HG03108 (cell line): ENCODE data around the gene CAT.

Source experiments
- ATAC-seq: cut with Tn5 transposase; IDR thresholded peaks from one replicate; pipeline ENCODE4 v1.9.1; 2021; ENCODE audit warnings: moderate library complexity; ENCODE audit not compliant: unreplicated experiment

Gene CAT

DNA sequence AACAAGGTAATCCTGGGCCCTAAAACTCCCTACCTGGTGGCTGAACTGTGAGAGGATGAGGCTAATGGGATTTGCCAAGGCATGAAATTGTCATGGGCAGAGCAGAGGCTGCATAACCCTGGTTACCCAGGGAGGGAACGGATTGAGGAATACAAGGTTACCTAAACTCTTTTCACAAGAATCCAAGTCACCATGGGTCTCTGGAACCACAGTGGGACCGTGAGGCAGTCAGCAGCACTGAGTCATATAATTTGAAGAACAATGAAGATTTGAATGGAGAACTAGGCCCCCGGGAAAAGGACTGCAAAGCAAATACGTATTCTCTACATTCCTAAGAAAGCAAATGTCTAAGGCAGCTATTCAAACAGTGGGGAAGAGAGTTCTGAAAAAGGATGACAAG is 19.8 kb downstream of the CAT start:
- no peak for ATAC-seq

DNA sequence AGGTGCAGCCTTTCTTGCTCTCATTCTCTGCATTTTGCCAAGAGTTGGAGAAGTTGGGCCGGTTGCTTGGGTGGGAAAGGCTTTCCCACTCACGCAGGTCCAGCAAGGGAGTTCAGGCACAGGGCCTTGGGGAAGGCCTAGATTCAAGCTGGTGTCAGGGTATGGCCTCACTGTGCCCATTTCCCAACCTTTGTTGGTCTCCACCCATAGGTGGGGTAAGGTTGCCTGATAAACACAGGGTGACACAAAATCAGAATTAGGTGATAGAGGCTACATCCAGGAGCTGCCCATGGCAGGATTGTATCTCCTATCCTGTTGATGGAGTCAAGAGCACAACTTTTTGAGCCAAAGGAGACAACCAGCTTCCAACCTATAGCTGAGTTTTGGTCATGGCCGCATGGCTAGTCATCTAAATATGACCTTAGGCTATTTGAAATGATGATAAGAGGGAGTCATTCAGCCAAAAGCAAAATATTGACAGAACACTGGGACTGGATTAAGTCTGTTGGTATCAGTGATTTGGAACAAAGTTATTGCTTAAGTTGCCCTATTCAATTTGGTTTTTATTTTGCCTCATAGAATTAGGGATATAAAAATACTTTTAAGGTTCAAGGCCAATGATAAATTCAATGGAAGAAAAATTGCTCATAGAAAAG is 20.9 kb downstream of the CAT start:
- no peak for ATAC-seq

DNA sequence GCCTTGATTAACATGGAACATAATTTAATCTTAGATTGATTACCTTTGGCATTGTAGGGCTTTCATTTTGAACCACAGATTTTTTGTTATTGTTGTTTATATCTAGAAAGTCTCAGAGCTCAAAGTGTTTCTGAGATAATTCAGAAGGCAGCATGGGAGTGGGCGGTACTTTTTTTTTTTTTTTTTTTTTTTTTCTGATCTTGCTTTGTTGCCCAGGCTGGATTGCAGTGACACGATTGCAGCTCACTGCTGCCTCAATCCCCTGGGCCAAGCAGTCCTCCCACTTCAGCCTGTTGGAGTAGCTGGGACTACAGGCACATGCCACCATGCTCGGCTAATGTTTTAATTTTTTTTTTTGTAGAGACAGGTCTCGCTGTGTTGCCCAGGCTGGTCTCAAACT is 21.5 kb downstream of the CAT start:
- no peak for ATAC-seq

DNA sequence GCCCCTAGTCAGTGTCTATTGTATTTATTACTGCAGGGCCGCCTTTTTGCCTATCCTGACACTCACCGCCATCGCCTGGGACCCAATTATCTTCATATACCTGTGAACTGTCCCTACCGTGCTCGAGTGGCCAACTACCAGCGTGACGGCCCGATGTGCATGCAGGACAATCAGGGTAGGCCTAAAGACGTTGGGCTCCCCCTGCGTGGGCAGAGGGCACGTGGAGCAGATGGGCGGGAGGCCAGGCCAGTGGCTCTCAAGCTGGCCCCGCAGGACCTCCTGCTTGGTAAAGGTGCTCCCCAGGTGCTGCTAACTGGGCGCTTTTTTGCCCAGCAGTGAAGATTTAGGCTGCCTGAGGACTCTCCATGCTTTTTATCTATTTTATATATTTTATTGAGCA is 22.5 kb downstream of the CAT start:
- no peak for ATAC-seq

DNA sequence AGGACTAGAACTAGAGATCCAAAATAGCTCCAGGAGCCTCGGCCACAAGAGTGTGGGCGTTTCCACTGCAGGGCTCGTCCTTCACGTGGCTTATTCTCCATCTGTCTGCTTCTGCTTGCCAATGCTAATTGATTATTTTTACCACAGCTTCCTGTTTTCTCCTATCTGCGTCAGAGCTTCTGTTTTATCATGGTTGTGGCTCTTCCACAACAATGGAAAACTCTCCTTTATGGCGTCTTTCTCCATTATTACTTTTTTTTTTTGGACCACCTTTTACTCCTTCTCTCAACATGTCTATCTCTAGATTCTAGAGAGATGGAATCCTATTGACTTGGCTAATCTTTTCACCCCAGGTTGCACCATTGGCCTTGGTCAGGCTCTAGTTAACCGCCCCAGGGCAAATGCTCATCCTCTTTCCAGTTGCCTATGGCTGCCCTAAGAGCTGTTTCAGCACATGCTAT is 25.9 kb downstream of the CAT start:
- no peak for ATAC-seq

DNA sequence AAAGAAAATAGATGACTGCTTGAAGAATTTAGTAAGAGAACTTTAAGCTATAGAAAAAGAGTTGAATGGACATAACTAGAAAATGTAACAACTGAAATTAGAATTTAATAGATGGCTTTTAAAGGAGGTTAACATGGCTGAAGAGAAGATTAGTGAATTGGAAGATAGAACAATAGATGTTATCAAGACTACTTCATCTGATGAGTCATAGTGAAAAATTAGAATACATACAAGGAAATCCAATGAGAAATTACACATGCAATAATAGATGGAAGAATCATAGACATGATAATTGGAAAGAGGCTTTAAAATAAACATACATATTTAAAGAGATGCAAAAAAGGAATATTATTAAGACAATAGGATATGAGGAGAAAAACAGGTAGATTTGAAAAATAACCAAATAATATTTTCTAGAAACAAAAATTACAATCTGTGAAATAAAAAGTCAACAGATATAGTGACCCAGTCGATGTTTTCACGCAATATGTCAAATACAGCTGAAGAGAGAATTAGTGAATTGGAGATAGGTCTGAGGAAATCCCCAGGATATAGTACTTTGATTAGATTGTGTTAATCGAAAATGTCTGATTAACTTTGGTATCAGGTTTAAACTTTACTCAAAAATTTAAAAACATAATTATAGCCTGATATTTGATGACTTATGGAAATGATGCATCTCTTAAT is 28.2 kb downstream of the CAT start:
- no peak for ATAC-seq

DNA sequence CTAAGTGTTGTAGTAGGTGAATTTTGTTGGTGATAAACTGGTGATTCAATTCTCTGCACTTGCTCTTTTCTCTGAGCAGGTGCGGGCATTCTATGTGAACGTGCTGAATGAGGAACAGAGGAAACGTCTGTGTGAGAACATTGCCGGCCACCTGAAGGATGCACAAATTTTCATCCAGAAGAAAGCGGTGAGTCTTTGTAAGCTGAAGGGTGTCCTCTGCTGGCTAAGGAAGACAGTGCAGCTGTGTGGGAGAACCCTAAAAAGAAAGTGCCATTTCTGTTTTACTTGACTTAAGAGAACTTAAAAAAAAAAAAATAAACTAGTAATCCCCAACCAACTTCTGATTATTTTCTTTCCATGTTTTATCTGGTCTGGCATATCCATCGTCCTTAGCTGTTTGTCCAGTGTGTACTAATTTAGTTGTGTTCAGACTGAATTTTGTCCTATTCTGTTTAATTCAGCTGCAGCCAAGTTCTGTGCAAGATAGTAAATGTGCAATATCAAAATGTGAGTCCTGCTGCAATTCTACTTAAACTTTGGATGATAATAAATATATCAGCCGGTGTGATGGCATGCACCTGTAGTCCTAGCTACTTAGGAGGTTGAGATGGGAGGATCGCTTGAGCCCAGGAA is 29.6 kb downstream of the CAT start:
- no peak for ATAC-seq

DNA sequence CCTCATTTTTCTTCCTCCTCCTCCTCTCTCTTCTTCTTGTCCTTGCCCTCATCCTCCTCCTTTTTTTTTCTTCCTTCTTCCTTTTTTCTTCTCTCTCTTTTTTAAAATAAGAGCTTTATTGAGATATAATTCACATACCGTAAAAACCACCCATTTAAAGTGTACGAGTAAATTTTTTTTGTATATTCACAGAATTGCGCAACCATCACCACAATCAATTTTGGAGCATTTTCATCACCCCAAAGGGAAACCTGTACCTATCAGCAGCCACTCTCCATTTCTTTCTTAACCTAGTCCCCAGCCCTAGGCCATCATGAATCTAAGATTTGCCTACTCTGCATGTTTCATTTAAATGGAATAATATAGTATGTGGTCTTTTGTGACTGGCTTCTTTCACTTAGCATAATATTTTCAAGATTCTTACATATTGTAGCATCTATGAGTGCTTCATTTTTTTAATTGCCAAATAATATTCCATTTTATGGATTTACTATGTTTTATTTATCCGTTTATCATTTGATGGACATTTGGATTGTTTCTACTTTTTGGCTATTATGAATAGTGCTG is 35.0 kb downstream of the CAT start:
- no peak for ATAC-seq

DNA sequence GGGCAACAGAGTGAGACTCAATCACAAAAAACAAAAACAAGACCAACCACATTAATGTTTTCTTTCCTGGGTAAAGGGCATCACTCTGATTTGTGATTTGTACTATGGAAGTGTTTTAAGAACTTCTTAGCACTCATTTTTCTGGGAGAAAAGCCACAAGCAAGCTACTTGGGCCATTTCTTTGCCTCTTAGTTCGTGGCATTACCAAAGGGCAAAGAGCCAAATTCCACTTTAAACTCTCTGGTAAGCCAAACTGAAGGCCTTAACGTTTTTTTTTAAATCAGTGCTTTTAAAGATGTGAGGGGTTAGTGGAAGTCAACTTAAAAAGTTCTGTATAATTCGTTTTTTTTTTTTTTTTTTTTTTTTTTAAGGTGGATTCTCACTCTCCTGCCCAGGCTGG is 36.9 kb downstream of the CAT start:
- ATAC-seq = no peak

DNA sequence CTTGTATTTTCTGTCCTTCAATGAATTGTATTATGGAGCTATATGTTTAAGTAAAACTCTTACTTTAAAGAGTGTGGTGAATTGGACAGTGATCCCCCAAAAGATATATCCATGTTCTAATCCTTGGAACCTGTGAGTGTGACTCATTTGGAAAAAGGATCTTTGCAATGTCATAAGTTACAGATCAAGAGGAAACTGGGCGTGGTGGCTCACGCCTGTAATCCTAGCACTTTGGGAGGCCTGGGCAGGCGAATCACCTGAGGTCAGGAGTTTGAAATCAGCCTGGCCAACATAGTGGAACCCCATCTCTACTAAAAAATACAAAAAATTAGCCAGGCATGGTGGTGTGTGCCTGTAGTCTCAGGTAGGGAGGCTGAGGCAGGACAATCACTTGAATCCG is 38.1 kb downstream of the CAT start:
- ATAC-seq = no peak

DNA sequence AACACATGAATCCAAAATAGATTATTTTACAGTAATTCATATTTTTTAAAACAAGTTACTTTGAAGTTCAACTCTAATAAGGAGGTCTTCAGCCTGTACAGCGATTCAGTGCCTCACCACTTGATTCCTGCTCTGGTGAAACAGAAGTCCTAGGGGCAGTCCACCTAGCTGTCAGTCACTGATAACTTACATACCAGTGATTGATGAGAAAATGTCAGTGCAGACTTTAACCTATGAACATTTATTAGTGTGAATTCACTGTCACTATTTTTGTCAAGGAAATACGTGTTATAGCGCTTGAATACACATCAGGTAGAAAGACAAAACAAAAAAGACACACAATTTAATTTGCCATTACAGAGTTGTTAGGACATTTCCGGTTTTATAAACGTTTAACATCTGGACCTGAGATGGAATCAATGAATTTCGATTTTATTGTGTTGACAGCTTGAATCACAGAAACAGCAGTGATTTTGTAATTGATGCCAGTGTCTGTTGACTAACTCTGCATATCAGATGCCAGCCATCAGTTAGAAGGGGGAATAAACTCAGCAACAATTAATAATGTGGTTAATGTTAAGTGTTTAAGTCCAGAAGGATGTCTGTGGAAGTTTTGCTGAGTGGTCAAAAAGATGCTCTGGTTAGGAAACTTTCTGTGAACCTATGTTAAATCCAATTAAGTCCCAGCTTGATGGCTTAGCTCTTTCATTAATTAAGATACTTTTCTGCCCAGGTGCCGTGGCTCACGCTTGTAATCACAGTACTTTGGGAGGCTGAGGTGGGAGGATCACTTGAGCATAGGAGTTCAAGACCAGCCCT is 40.3 kb downstream of the CAT start:
- ATAC-seq = no peak

DNA sequence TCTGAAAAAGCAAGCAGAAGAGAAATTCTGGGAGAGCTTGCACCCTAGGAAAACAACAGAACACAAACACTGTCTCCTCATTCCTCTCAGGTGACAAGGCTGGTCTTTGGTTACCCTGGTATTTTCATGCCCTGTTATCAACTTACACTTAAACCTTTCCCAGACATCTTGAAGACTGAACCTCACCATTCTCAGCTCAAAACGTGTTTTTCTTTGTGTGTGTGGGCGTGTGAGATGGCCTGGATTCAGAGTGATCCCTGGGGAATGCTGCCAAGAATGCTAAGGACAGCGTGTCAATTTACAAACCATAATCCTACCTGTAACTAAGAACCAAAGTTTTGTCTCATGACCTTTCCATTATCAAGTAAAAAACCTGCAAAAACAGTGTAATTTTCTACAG is 41.6 kb downstream of the CAT start:
- no peak for ATAC-seq

DNA sequence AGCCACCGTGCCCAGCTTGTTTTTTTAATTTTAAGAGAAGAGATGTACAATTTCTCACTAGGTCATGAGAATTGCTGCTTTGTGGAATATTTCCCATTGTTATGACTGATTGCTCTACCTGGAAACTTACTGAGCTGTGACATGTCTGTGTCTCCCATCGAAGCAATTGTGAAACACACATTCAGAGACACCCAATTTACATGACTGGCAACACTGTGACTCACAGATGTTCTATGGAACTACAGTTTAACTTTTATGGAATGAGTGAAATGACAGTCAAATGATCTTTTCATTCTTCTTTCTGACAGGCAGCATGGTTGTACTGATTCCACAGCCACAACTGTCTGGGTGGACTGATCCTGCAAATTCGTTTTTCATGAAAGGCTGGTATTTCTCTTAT is 42.6 kb downstream of the CAT start:
- no peak for ATAC-seq

DNA sequence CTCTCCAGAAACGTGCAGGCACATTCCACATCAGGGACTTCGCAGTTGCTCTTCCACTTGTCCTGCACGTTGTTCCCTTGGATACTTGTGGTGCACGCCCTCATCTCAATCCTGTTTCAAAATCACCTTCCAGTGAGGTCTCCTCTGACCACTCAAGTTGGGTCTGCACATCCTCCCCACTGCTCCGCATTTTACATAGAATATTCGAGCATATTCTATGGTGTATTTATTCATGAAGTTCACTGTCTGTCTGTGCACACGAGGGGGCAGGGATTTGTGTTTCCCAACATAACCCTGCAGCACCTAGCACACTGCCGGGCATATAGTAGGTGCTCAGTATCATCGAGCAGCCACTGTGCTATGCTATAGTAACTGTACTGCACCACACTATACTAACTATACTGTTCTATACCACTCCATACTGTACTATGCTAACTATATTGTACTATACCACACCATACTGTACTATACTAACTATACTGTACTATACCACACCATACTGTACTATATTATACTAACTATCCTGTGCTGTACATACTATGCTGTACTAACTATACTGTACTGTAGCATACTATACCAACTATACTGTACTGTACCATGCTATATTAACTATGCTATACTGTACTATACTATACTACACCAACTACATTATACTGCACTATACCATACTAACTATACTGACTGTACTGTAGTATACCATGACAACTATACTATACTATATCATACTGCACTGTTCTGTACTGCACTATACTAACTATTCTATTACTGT is 44.6 kb downstream of the CAT start:
- ATAC-seq = no peak

DNA sequence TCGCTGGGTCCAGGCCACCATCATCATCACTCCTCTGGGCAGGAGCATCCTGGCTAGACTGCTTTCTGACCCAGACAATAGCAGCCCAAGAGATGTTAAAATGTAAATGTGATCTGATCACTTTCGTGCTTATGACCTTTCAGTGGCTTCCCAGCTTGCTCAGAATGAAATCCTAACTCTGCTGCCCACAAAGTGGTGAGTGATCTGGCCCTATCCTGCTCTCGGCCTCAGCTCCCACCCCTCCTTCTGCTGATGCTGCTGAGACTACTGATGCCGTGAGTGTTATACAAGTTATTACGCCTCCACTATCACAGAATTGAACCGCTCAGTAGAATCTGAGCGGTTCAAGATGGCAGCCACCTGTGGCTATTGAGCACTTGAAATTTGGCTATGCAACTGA is 48.7 kb downstream of the CAT start:
- ATAC-seq = no peak

DNA sequence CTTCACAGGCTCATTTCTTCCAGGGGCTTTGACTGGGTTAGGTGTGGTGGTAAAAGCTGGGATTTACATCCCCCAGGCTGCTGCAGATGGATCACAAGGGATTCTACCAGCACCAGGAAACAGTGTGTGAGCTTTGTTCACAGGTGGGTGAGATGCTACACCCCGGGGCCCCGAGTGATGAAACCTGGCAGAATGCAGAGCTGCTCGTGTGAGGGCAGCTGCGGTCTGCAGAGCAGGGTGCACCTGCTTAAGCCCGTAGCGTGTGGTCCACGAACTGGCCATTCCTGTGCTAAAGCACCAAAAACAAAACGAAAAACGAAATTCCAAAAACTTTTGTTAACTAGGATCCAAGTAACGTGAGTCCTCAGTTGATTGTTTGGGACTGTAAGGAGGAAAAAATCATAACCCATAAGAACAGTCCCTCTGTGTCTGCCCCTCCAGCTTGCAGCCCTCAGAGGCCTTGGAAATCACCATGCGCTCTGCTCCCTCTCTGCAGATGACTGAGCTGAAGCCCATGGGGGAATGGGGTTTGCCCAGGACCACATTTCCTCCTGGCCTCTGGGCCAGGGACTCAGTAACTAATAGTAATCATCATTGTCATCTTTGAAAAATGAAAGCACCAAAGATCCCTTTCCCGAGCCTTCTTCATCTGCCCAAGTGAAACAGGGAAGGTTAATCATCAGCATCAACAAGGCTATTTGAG is 50.3 kb downstream of the CAT start:
- ATAC-seq = no peak

DNA sequence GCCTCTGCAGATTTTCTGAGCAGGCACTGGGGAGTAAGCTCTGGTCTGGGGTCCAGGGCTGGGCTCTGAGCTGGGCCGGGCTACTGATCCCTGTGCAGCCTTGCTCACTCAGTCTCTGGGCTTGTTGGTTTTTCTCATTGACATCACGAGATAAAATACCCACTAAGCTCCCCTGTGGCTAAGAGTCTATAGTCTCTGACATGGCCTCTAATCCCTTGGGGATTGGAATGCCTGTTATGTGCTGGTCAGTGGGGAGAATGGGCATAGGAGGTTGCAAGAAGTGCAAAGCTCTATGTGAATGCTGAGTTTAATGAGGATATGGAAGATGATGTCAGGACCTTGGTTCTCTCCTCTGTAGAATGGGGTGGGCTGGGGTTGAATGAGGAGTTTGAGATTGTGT is 51.6 kb downstream of the CAT start:
- no peak for ATAC-seq

DNA sequence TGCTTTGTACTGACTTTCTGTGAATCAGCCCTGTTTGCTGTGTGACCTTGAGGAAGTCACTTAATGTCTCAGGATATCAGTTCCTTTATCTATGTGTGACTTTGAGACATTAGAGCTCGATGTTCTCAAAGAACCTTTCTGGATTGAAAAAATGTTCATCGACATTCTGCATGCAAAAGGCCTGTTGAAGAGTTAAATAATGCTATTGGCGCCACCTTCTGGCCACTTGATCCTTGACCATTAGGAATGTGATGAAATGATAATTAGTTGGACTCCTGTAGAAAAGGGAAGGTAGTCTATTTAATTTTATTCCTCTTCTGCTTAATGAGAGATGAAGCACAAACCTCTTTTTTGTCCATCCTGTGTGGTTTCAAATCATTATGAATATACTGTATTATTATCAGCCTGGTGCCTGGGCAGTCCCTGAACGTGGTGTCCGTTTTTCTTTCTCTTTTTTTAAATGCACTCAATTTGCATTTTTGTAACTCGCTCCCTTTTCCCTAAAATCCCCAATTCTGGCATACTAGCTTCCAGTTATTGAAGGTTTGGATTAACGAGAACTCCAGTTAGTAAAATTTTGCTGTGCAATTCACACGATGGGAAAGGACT is 54.2 kb downstream of the CAT start:
- no peak for ATAC-seq

DNA sequence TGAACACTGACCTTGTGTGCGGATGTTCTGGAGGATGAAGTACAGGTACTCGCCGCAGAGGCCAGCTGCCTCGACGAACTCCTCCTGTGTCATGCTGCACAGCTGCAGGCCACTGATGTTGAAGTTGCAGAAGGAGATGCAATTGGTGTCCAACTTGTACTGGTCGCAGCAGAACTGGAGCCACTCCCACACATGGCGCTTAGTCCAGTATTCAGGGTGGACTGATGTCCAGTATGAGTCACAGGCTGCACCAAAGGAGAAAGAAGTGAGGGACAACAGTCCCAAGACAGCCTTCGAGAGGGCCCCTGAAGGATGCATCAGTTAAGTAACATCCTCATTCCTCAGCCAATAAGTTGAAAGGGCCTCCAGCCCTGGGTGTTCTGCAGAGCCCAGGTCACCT is 54.7 kb downstream of the CAT start:
- ATAC-seq = no peak
